HG02970 (cell line): Measurements from ENCODE around the gene LAMA2.
"Not testable (repeated sequence)": the region's sequence is repeated elsewhere in the genome, so short reads cannot be mapped to it uniquely, and the experiment has no call there.

ENCODE experiments used
- ATAC-seq: cut with Tn5 transposase; IDR thresholded peaks from one replicate; pipeline ENCODE4 v1.9.1; 2021; ENCODE audit warnings: mild to moderate bottlenecking, moderate library complexity, moderate number of reproducible peaks; ENCODE audit not compliant: unreplicated experiment, low FRiP score

Gene LAMA2

DNA sequence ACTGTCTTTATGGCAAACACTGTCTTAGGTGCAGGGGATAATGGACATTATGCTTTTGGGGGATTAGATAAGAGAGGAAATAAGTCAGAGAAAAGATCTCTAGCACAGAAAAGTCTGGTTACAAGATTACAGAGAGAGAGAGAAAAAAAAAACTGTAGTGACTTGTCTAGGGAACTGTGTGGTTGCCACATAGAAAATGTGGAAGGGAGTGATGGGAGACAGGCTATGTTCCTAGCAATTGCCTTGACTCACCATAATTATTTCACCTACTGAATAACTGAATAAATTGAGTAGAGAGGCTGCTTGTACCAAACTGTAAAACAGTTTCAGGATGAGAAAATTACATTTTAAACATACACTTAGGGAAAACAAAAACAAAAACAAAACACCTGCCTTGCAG, 229.7 kb downstream of the LAMA2 start:
- ATAC-seq = no peak

DNA sequence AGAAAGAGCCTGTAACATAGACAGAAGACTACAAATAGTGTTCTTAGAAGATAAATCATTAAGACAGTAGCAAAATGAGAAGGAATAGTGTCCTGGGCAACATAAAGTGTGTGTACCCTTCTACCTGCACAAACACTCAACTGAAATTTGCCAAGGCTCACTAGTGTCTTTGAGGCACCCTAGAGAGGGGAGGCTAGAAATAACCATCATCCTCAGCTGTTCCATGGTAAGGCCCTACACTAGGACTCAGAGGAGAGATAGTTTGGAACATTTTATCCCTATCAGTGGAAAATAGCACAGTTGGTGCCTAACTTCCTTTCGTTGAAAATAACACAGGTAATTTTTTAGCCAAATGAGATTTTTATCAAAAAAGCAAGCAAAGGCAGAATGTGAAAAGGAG, 230.7 kb downstream of the LAMA2 start:
- no peak for ATAC-seq

DNA sequence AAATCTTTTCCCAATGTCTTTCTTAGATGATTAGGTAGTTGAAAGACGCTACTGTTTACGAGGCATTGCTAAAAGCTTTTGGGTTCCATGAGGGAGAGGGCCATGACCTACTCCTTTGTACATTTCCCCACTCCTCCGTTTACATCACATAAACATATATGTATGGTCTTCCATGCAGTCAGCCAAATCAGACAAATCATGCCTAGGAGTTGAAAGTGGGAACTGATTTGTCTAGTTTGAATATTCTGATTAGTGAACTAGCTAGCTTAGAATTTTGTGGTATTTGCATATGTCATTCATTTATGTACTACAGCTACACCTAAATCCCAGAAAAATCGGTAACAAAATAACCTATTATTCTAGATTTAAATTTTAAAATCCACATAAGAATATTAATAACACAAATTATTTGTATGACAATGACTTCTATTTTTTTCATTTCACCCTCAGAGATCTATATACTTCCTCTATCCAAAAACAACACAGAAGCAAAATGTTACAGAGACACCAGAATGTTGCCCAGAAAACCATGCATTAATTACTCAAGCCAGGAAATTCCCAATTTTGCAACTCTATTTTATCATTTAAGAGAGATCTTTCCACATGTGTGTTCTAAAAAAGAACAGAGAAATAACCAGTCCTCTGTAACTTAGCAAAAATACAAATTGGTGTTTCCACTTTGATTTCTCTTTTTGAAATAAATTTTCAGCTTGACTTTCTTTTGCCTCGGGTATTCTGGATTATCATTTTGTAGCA, 231.9 kb downstream of the LAMA2 start:
- no peak for ATAC-seq

DNA sequence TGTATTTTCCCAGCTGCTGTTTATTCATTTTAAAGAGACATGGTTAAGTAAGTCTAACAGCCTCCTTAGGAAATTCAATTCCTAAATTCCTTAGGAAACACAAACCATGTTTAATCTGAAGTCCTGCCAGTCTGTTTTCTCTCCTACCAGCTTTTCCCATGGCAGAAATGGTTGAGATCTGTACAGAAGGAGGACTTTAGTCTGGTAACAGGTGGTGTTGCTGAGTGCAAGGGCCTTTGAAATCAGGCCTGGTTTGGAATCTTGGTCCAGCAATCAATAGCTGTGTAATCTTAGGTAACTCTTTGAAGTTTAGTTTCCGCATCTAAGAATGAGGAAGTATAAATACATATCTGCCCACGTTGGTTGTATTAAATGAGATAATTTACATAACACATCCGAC, 232.5 kb downstream of the LAMA2 start:
- ATAC-seq = no peak

DNA sequence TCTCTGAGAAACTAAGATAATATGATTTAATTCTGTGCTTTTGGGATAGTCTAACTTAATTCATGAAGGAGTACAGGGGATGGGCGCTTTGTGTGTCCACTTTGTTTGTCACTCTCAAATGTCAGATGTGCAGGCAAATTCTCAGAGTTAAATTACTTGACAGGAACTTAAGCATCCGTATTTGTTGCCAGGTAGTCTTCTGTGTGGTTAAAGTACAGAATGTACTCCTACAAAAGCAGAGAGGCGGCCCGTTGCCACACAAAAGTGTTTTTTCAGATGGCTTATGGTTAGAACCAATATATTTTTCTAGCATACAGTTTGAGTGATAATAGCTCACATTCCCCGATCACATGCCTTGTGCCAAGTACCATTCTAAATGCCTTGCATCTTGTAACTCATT, 234.4 kb downstream of the LAMA2 start:
- ATAC-seq = no peak

DNA sequence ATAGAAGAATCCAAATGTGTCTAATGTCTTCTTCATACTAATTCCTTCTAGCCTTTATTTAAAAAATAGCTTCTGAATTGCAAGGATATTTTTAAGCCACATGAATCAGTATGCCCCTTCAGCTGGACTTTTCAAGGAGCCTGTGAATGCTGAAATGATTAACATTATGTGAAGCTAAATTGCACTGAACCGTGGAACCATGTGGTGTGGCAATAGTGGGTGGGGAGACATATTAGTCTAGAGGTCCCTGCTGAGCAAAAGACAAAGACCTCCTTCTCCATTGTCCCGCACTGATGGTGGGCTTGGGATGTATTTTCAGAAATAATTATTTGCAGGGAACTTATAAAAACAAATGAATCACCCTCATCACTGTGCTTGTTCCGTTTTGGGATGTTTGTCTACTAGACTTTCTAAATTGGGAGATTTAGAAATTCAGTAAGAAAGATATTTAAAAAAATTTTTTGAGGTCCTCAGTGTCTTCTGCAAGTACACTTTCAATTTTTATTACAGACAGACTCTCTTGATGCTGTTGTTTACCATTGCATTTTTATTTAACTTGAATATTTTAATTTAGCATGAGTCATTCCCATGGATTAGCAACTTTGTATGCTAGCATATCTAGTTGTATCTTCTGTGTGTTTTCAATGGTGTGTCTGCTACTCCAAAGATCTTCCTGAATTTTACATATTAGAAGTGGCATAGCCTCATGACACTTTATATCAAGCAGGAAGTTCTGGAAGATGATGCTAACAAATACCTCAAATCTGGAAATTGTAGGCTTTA, 238.1 kb downstream of the LAMA2 start:
- no peak for ATAC-seq

DNA sequence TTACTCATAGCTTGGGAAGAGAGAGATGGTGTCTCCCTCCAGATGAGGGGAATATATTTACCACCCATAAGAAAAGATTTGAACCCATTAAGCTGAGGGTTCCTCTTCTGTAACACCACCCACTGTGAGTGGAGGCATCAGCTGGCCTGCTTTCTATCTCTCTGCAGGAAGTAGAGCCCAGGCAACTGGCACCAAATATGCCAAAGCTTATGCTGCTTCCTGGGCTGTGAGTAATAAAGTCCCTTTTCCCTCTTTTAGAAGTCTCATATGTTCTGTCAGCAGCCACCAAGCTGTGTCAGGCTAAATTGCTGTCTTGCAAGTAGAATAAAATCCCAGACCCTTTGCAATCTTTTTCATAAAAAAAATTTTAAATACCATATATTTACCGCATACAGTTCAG, 241.4 kb downstream of the LAMA2 start:
- no peak for ATAC-seq

DNA sequence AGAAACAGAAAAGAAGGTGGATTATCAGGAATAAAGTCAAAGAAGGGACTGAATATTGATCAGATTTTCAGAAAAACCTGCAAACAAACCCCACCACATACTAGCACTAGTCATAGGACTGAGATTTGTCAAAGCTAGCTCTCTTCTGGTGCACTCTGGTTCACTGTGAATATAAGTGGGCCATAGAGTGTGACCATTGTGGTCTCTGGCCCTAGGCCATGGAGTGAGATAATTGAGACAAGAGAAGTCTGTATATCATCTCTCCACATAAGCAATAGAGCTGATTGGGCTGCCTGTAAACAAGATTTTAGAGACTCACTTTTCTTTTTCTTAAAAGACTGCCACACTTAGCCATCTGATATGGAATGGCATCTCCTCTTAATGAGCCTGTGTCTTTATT, 247.2 kb downstream of the LAMA2 start:
- ATAC-seq = no peak

DNA sequence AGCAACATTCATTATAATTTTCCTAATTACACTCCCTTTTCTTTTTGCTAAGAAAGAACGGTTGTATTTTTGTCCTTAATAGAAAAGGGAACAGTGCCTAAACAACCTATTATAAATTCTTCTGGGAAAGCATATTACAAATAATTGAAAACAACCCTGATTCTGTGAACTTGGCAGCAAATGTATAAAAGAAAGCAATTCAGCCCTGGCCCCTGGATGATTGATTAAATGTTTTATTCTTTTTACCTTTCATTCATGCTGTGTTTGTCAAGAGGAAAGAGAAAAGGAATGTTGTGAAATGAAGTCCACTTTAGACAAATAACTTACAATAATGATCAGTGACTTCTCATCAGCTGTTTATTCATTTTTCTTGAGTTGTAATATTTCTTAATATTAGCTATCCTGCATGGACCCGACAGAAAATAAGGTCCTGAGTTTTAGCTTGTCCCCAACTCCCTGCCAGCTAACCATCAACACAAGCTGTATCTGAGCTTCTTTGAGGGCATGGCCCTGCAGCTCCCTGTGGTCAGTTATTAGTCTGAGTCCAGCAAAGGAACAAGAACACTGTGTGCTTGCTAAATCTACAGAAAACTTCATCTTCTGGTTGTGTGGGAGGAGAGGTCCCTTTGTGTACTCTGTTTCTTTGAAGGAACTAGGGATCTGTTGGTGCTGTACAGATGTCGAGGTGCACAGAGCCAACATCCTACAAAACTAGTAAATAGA, 248.2 kb downstream of the LAMA2 start:
- ATAC-seq = no peak

DNA sequence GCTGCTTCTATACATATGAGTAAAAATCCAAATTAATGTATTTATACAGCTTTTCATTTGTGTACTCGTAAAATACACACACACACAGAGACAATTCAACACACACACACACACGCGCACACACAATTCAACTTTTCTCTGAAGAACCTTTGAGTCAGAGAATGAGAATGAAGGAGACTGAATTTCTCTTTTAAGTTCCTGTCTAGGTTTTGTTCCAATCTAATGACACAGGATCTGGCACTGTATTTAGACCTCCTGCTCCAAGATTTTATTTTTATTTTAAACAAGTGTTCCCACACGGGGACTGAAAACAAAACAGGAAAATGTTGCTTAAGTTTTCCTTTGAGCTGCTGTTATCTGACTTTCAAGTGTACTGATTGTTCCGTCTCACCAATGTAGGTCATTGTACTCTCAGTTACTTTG, 250.8 kb downstream of the LAMA2 start:
- no peak for ATAC-seq

DNA sequence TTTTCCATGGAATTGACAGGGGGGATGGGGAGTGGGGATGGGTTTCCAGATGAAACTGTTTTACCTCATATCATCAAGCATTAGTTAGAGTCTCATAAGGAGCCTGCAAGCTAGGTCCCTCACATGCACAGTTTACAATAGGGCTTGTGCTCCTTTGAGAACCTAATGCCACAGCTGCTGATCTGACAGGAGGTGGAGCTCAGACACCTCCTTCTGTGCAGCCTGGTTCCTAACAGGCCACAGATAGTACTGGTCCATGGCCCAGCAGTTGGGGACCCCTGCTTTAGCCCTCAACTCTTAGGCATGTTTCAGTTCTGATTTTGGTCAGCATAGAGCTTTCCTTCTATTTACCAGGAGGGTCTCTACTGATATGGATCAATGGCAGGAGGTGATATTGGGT, 251.6 kb downstream of the LAMA2 start:
- no peak for ATAC-seq

DNA sequence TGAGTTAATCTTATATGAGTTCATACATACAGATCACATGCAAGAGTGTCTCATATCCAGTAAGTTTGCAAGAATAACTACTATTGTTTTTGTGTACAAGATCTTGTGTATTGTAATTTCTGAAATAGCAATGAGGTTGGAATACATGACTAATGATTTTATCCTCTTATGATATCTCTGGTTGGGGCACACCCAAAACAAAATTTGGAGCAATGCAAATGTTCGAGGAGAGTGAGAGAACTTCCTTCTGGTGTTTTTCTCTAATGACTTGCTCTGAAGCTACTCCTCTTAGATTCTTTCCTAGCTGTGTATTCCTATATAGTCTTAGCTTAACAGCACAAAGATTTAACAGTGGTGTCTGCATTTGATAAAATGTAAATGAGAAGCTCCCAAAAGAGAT, 252.5 kb downstream of the LAMA2 start:
- no peak for ATAC-seq

DNA sequence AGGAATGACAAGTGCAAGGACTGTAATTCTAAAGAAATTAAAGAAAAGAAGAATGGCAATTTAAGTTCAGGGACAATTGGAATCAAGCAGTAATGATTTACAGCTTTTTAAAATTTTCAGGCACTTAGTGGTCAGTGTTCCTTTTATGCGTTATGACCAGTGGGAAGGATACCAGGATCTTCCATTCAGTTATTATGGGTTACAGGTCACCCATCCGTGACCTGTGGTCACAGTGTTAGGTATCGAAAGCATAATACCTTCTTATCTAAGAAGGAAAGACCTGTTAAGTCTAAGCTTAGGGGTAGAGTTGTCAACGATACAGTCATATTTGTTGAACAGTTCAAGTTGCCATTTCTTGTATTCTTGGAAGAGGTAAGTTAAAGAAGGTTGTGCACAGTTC, 253.8 kb downstream of the LAMA2 start:
- ATAC-seq = no peak

DNA sequence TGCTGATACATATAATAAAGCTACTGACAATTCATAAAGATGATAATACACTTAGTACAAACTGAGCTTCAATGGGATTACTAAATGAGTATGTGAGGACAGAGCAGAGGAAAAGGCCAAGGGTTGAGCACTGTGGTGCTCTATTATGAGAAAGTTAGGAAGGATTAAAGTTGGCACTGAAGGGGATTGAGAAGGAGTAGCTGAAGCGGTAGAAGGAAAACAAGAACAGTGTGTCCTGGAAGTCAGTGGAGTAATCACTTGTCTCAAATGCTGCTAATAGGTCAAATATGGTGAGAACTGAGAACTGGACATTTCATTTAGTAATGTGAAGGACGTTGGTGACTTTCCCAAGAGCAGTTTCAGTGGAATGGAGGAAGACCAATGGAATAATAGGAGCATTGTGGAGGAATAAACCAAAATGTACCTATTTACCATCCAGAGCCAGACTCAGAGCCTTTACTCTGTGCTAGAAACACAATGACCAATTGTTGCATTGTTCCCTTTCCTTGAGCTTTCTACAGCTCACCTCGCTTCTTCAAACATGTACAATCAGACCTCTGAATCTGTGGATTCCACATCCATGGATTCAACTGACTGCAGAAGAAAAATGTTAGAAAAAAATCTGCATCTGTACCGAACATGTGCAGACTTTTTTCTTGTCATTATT, 255.9 kb downstream of the LAMA2 start:
- no peak for ATAC-seq

DNA sequence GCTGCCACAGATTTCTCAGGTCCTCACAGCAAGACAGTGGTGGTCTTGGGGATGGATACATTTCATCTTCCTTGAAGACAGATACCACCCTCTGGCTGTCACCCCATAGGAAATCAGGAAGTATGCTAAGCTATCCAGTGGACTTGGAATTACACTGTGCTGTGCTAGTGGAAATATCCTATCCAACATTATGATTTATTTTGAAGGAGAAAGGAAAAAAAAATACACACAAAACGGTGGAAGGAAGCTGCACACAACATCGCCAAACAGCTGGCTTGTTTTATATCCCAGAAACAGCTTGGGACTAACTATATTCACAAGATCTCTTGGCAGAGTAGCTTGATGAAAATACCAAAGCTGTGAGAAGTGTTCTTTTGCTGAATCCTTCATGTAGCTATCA, 257.6 kb downstream of the LAMA2 start:
- ATAC-seq = no peak

DNA sequence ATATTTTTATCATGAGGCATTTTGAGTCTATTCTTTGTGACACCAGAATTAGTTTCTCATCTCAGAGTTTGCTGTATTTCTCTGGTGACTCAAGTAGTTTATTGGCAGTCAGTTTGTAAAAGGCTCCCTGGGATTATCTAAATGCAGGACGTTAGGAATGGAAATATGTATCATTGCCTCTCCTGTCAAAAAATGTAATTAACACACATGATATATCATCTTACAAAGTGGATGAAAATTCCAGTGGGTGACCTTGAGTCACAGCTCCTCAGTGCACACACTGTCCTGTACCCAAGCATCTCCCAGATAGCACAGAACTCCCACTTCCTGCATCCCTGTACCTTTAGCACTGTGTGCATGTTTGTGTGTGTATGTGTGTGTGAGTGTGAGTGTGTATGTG, 258.6 kb downstream of the LAMA2 start:
- ATAC-seq = no peak

DNA sequence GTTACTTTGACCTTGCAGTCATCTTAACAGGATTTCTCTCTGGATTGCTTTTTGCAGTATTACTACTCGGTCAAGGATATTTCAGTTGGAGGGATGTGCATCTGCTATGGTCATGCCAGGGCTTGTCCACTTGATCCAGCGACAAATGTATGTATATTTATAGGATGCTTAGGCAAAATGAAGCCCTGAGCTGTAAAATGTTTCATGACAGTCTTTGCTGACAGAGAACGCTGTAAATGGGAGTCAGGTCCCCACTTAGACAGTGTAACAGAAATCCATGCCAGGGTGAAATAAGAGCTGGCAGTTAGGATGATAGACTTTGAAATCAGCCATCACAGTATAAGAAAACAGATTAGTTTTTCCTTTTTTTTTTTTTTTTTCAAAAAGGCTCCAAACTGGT, 264.0 kb downstream of the LAMA2 start:
- no peak for ATAC-seq

DNA sequence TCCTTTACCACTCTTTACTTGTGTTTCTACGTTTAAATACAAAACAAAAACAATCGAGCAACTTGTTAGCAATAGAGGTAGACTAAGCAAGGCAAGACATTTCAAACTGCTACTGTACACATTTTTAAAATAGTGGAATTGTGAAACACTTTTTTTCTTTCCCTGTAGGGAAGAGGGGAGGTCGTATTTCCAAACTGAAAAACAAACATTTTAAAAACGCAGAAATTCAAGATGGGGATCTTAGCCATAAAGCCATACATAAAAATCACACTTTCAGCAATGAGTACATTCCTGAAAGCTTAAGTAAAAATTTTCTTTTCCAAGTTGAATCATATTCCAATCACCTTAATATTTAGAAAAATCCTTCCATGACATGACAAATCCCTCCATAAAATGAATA, 267.6 kb downstream of the LAMA2 start:
- no peak for ATAC-seq

DNA sequence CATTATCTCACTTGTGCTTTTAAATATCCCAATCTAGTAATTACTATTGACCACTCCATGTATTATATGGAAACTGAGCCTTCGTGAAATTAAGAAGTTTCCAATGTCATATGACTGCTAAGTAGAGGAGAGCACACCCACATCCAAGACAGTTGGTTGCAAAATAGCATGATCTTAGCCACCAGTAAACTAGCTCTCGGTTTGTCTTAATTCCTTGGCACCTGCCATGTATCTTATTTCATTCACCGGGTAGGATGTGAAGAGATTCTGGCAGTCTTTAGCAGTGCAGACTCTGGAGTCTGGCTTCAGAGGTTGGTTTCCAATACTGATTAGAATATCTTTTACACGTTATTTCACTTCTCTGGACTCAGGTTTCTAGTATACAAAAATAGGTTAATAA, 270.3 kb downstream of the LAMA2 start:
- ATAC-seq = no peak

DNA sequence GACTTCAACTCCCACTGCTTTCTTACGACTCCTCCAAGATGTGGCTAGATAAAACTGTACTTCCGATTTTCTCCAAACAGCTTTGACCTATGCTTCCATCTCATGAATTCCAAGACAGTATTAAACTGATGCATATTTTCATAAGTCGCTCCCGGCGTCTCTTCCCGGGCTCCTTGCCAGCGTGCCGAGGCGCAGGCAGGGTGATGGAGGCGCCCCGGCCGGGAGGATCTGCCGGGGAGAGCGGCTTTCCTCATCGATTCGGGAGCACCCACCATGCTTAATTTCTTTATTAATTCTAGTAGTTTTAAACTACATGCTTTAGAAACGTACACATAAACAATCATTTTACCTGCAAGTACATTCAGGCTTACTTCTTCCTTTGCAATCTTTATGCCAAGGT, 276.3 kb downstream of the LAMA2 start:
- not testable (repeated sequence) for ATAC-seq

DNA sequence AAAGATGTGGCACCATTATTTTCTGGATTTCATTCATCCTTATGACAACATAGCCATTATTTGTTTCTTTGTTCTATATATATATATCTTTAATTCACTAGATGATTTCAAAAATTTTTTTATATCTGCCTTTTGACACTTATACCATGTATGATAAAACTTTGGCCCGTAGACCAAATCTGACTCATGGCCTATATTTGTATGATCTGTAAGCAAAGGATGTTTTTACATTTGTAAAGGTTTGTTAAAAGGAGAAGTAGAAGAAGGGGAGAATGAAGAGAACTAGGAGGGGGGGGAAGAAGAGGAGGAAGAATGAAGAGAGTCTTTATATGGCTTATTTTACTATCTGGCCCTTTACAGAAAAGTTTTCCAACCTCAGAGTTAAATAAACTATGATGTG, 279.7 kb downstream of the LAMA2 start:
- no peak for ATAC-seq
